ENCODE data around the gene INS. TPM values are rescaled to one million over a fixed set of nuclear protein-coding genes. Genes with fewer than 3 reads are reported as not detected.

Gene INS
- total and polyA plus RNA-seq, 2 of the 4 experiments (the other 2 are of a cell fraction): not detected

- no peaks in the 10 kb centered on the region for H3K36me3 ChIP-seq (ENCODE audit: control insufficient read depth, insufficient read depth, low read length)
- no peak overlapping the region for H4K5ac ChIP-seq (ENCODE audit: low read depth, low read length)
- no peak overlapping the region for H3K14ac ChIP-seq (replicated peaks; ENCODE audit: low read depth, low read length)
- BruUV-seq (replicated peaks): no TSS peak
- H3K4me1 ChIP-seq (ENCODE audit: control insufficient read depth, insufficient read depth, low read length): peaks cover 11% of the 10 kb centered on the region
- no peak overlapping the region for H3K4ac ChIP-seq (ENCODE audit: low read depth, low read length)
- H3K79me1 ChIP-seq (ENCODE audit: low read depth in 1 of 2, low read length in 2 of 2): no peaks in the 10 kb centered on the region
- POLR2A ChIA-PET (ENCODE audit: unreplicated experiment): no interaction called here
- no peak overlapping the region for H4K8ac ChIP-seq (ENCODE audit: low read depth in 2 of 2, low read length in 2 of 2)
- no peak overlapping the region for H3K56ac ChIP-seq (ENCODE audit: extremely low read depth, insufficient read depth, low read length)
- no peak overlapping the region for H2BK120ac ChIP-seq (ENCODE audit: low read depth, low read length)
- H3K27ac ChIP-seq (ENCODE audit: insufficient read depth, low read length): no peak overlapping the region
- CTCF ChIA-PET: no interaction called here
- H2AK5ac ChIP-seq (ENCODE audit: low read depth, low read length): no peak overlapping the region
- peaks cover 14% of the 10 kb centered on the region for H3K9me3 ChIP-seq (ENCODE audit: control insufficient read depth, insufficient read depth, low read length)
- no peak for DNase-seq
- intact Hi-C loops (cut with micrococcal nuclease) (no loop called here), in situ Hi-C loops (cut with MboI; ENCODE audit: low sequenced_read_pairs) (no loop called here), dilution Hi-C loops (cut with HindIII; ENCODE audit: low sequenced_read_pairs, unreplicated experiment) (no loop called here)
- no peak overlapping the region for H2BK5ac ChIP-seq (ENCODE audit: low read depth, low read length, poor library complexity, severe bottlenecking)
- no peak overlapping the region for H2AFZ ChIP-seq (replicated peaks; ENCODE audit: low read length, poor library complexity)
- ATAC-seq (ENCODE audit: low read depth): no peak
- H3K4me2 ChIP-seq (ENCODE audit: low read depth, low read length): no peak overlapping the region
- H4K20me1 ChIP-seq (ENCODE audit: insufficient read depth, low read length): no peaks in the 10 kb centered on the region
- H3K9me1 ChIP-seq (ENCODE audit: insufficient read depth, low read length): no peaks in the 10 kb centered on the region
- peaks cover 21% of the 10 kb centered on the region for H3K27me3 ChIP-seq (ENCODE audit: control insufficient read depth, insufficient read depth, low read length)
- H2BK15ac ChIP-seq (ENCODE audit: low read depth, low read length): no peak overlapping the region
- H3K4me3 ChIP-seq (ENCODE audit: insufficient read depth, low read depth, low read length): no peak overlapping the region
- no peak overlapping the region for H3K9ac ChIP-seq (ENCODE audit: low read depth, low read length)
- no peak overlapping the region for H4K91ac ChIP-seq (ENCODE audit: insufficient read depth, low read depth, low read length)
- WGBS, 2 experiments (ENCODE audit: extremely low coverage in 2 of 2, insufficient read length in 1 of 2): no CpG with 5 or more reads among the region's 4 CpGs
- no peak overlapping the region for H2AK9ac ChIP-seq (replicated peaks; ENCODE audit: low read depth, low read length, poor library complexity)
- no peak overlapping the region for H2BK20ac ChIP-seq (ENCODE audit: low read depth, low read length)
- no peak overlapping the region for H3K18ac ChIP-seq (ENCODE audit: low read depth, low read length)
- no peak overlapping the region for H3K23ac ChIP-seq (ENCODE audit: low read depth, low read length)
- no peak for TF ChIP-seq CHD1 (IDR thresholded peaks at IDR 0.05; ENCODE audit: low read depth, low read length)
- TF ChIP-seq MAFK (IDR thresholded peaks at IDR 0.05; ENCODE audit: low read depth, low read length): no peak
- no peak for TF ChIP-seq BHLHE40 (IDR thresholded peaks at IDR 0.05; ENCODE audit: low read depth, low read length)
- no peak for TF ChIP-seq RFX5 (IDR thresholded peaks at IDR 0.05; ENCODE audit: low read depth, low read length)
- TF ChIP-seq CEBPB (IDR thresholded peaks at IDR 0.05; ENCODE audit: low read depth, low read length): no peak
- no peak for TF ChIP-seq ELK1 (IDR thresholded peaks at IDR 0.05; ENCODE audit: borderline replicate concordance, low read depth, low read length)
- no peak for TF ChIP-seq SMC3 (IDR thresholded peaks at IDR 0.05; ENCODE audit: low read depth, low read length)
- no peak for TF ChIP-seq RAD21 (IDR thresholded peaks at IDR 0.05; ENCODE audit: low read length)
- TF ChIP-seq MXI1 (IDR thresholded peaks at IDR 0.05; ENCODE audit: borderline replicate concordance, low read depth, low read length): no peak
- no peak for TF ChIP-seq MAZ (IDR thresholded peaks at IDR 0.05; ENCODE audit: borderline replicate concordance, low read depth, low read length)
- no peak for TF ChIP-seq FOS (IDR thresholded peaks at IDR 0.05; ENCODE audit: low read depth, low read length)
- TF ChIP-seq POLR2A (IDR thresholded peaks at IDR 0.05; ENCODE audit: low read depth, low read length): no peak
- no peak for TF ChIP-seq CTCF (conservative IDR thresholded peaks at IDR 0.05; ENCODE audit: low read depth, low read length)
Measured at GRCh38 chr11:2118677-2119076, 42.3 kb downstream of the INS start.

Measured in IMR-90 (cell line).